Hepatocyte (in vitro differentiated cells): ENCODE measurements around the gene EPB41L4B. TPM values are rescaled to one million over a fixed set of nuclear protein-coding genes. Genes with fewer than 3 reads are reported as not detected.

Experiments
- DNase-seq: peaks from one replicate; pipeline ENCODE4 v3.0.0-alpha.2; 2016; ENCODE audit warnings: low spot score
- H2AFZ ChIP-seq: fragments of 200-600 bp; sonication (generic); 2 replicates; pipeline ENCODE4 v1.6.0; 2016; ENCODE audit warnings: antibody characterized with exemption, mild to moderate bottlenecking
- H3K27ac ChIP-seq: fragments of 200-600 bp; sonication (generic); 2 replicates; pipeline ENCODE4 v1.5.1; 2016; ENCODE audit warnings: mild to moderate bottlenecking
- H3K27me3 ChIP-seq: fragments of 200-600 bp; sonication (generic); 2 replicates; pipeline ENCODE4 v1.6.1; 2016
- H3K36me3 ChIP-seq: fragments of 200-600 bp; sonication (generic); replicated peaks from 2 replicates; pipeline ENCODE4 v1.5.1; 2016; ENCODE audit warnings: low read depth; ENCODE audit not compliant: insufficient read depth
- H3K4me1 ChIP-seq: fragments of 200-600 bp; sonication (generic); 2 replicates; pipeline ENCODE4 v1.5.1; 2016; ENCODE audit warnings: mild to moderate bottlenecking, moderate library complexity; ENCODE audit not compliant: insufficient read depth
- H3K4me2 ChIP-seq: fragments of 200-600 bp; sonication (generic); 2 replicates; pipeline ENCODE4 v1.6.0; 2016
- H3K4me3 ChIP-seq: fragments of 200-600 bp; sonication (generic); 2 replicates; pipeline ENCODE4 v1.5.1; 2016; ENCODE audit warnings: mild to moderate bottlenecking
- H3K79me2 ChIP-seq: fragments of 200-600 bp; sonication (generic); 2 replicates; pipeline ENCODE4 v1.6.0; 2017; ENCODE audit warnings: mild to moderate bottlenecking
- H3K9me2 ChIP-seq: fragments of 200-600 bp; sonication (generic); replicated peaks from 2 replicates; pipeline ENCODE4 v1.6.0; 2017; ENCODE audit warnings: mild to moderate bottlenecking; ENCODE audit not compliant: insufficient read depth
- H3K9me3 ChIP-seq: fragments of 200-600 bp; sonication (generic); 2 replicates; pipeline ENCODE4 v1.5.1; 2016; ENCODE audit warnings: low read depth, mild to moderate bottlenecking
- H4K20me1 ChIP-seq: fragments of 200-600 bp; sonication (generic); 2 replicates; pipeline ENCODE4 v1.6.0; 2016; ENCODE audit warnings: mild to moderate bottlenecking; ENCODE audit not compliant: insufficient read depth, poor library complexity, severe bottlenecking
- CTCF ChIP-seq: fragments of 200-600 bp; sonication (generic); IDR thresholded peaks from 2 replicates; pipeline ENCODE4 v1.5.1; 2016; ENCODE audit warnings: antibody characterized with exemption, mild to moderate bottlenecking; ENCODE audit not compliant: poor library complexity
- EZH2 ChIP-seq: fragments of 200-600 bp; sonication (generic); IDR thresholded peaks from 2 replicates; pipeline ENCODE4 v1.6.1; 2016; ENCODE audit warnings: antibody characterized with exemption, mild to moderate bottlenecking, borderline replicate concordance
- EZH2phosphoT487 ChIP-seq: fragments of 200-600 bp; sonication (generic); IDR thresholded peaks from one replicate; pipeline ENCODE4 v1.6.1; 2018; ENCODE audit warnings: antibody characterized with exemption, mild to moderate bottlenecking, low read depth, moderate library complexity; ENCODE audit not compliant: unreplicated experiment, severe bottlenecking
- WGBS: methylation state at CpG from one replicate; pipeline ENCODE4 v1.1.6; 2016; ENCODE audit warnings: low lambda C conversion rate; ENCODE audit errors: missing lambda C conversion rate; 5-methylcytosine and 5-hydroxymethylcytosine counted together
- polyA plus RNA-seq: library from polyadenylated mRNA; unstranded; fragments of >200 nt; fragmentation: Nextera tagmentation; extraction: Ambion mirVana; gene quantifications from 2 replicates; pipeline ENCODE4 v1.2.1, GENCODE V29; 2016
- total RNA-seq: library from RNA; depleted of rRNA; stranded (reverse); fragments of >200 nt; gene quantifications from 2 replicates; pipeline ENCODE4 v1.2.3, GENCODE V29; 2014

Gene EPB41L4B
- total and polyA plus RNA-seq, 2 experiments from 2014 or later, result 11.1 to 20.6 TPM

- Histone ChIP-seq H3K27ac (no peak overlapping the region), H2AFZ (no peak overlapping the region), H3K4me1 (no peaks in the 10 kb centered on the region), H3K9me2 (no peaks in the 10 kb centered on the region), H4K20me1 (no peaks in the 10 kb centered on the region), H3K27me3 (no peaks in the 10 kb centered on the region), H3K9me3 (no peaks in the 10 kb centered on the region), H3K4me2 (no peak overlapping the region), H3K79me2 (no peaks in the 10 kb centered on the region), H3K36me3 (no peaks in the 10 kb centered on the region), H3K4me3 (no peak overlapping the region)
- DNase-seq, result no peak
- no peak for TF ChIP-seq EZH2
- TF ChIP-seq CTCF, result no peak
- no peak for TF ChIP-seq EZH2phosphoT487
- WGBS, result 96% methylated on average over 4 of the region's 4 CpGs
Observed at GRCh38 chr9:109149722-109150121, 171.1 kb downstream of the EPB41L4B start.

- Histone ChIP-seq H3K4me3 (no peak overlapping the region), H3K27ac (no peak overlapping the region), H3K27me3 (no peaks in the 10 kb centered on the region), H3K4me2 (no peak overlapping the region), H3K9me3 (no peaks in the 10 kb centered on the region), H4K20me1 (no peaks in the 10 kb centered on the region), H3K36me3 (no peaks in the 10 kb centered on the region), H3K4me1 (no peaks in the 10 kb centered on the region), H2AFZ (no peak overlapping the region), H3K79me2 (no peaks in the 10 kb centered on the region), H3K9me2 (no peaks in the 10 kb centered on the region)
- DNase-seq, result no peak
- WGBS, result 90% methylated on average over 5 of the region's 5 CpGs
- TF ChIP-seq CTCF, result no peak
- TF ChIP-seq EZH2, result no peak
- TF ChIP-seq EZH2phosphoT487, result no peak
Observed at GRCh38 chr9:109149089-109149488, 171.8 kb downstream of the EPB41L4B start.

- Histone ChIP-seq H4K20me1 (no peaks in the 10 kb centered on the region), H3K9me3 (no peaks in the 10 kb centered on the region)
Observed at GRCh38 chr9:109145051-109145450, 175.8 kb downstream of the EPB41L4B start.

More at GRCh38 chr9:109145051-109145450, 175.8 kb downstream of the EPB41L4B start:
- H3K27ac ChIP-seq, result no peak overlapping the region
- H3K36me3 ChIP-seq, result no peaks in the 10 kb centered on the region
- H3K4me3 ChIP-seq, result no peak overlapping the region
- no peaks in the 10 kb centered on the region for H3K27me3 ChIP-seq
- no peak for TF ChIP-seq EZH2
- TF ChIP-seq EZH2phosphoT487, result no peak
- TF ChIP-seq CTCF, result no peak
- DNase-seq, result no peak
- H2AFZ ChIP-seq, result no peak overlapping the region
- H3K9me2 ChIP-seq, result no peaks in the 10 kb centered on the region
- H3K4me1 ChIP-seq, result no peaks in the 10 kb centered on the region
- no peak overlapping the region for H3K4me2 ChIP-seq
- 96% methylated on average over 6 of the region's 6 CpGs for WGBS
- H3K79me2 ChIP-seq, result no peaks in the 10 kb centered on the region
